ENCODE data around the gene PARD3. TPM values are rescaled to one million over a fixed set of nuclear protein-coding genes. Genes with fewer than 3 reads are reported as not detected.

Gene PARD3
- total RNA-seq, 4 donors from 2014 or later = 27.3 to 65.3 (median 55.6) TPM

- in situ Hi-C loops (cut with MboI; ENCODE audit: low pct_ligation_motif_present in 1 of 4, low pct_unique_long_range_greater_than_20kb in 1 of 4, low sequenced_read_pairs in 3 of 4) (no loop called here), intact Hi-C loops (cut with DNase I; ENCODE audit: low total_unique reads) (no loop called here)
- no peak overlapping the region for H3K27ac ChIP-seq
- H3K27me3 ChIP-seq = no peaks in the 10 kb centered on the region
- 68 to 72% methylated on average over 3 of the region's 3 CpGs for whole genome bisulfite sequencing, 2 donors (ENCODE audit: low coverage in 1 of 2)
- no peaks in the 10 kb centered on the region for H3K36me3 ChIP-seq
- no peaks in the 10 kb centered on the region for H3K9me3 ChIP-seq
- no peak for DNase-seq
- H3K4me3 ChIP-seq = no peak overlapping the region
- peaks cover 8 to 45% (median 29%) of the 10 kb centered on the region in 4 donors for H3K4me1 ChIP-seq
- TF ChIP-seq POLR2AphosphoS5 (IDR thresholded peaks at IDR 0.05) (no peak), CTCF (IDR thresholded peaks at IDR 0.05) (no peak), POLR2A (IDR thresholded peaks at IDR 0.05) (no peak), EP300 (IDR thresholded peaks at IDR 0.05; ENCODE audit: low read depth) (no peak)
Measured at GRCh38 chr10:34771106-34771505, 44.0 kb downstream of the PARD3 start.

- Histone ChIP-seq H3K9me3 (no peaks in the 10 kb centered on the region), H3K4me3 (no peak overlapping the region), H3K4me1 (peaks cover 15 to 54% (median 40%) of the 10 kb centered on the region in 4 donors), H3K36me3 (no peaks in the 10 kb centered on the region), H3K27ac (no peak overlapping the region), H3K27me3 (no peaks in the 10 kb centered on the region)
- no peak for TF ChIP-seq EP300 (IDR thresholded peaks at IDR 0.05; ENCODE audit: low read depth)
- TF ChIP-seq POLR2AphosphoS5 (IDR thresholded peaks at IDR 0.05) = no peak
- no peak for TF ChIP-seq CTCF (IDR thresholded peaks at IDR 0.05)
- TF ChIP-seq POLR2A (IDR thresholded peaks at IDR 0.05) = no peak
- intact Hi-C loops (cut with DNase I; ENCODE audit: low total_unique reads) (no loop called here), in situ Hi-C loops (cut with MboI; ENCODE audit: low pct_ligation_motif_present in 1 of 4, low pct_unique_long_range_greater_than_20kb in 1 of 4, low sequenced_read_pairs in 3 of 4) (no loop called here)
- no peak for DNase-seq
- WGBS, 2 donors (ENCODE audit: low coverage in 1 of 2) = 64 to 67% methylated on average over 2 of the region's 2 CpGs
Measured at GRCh38 chr10:34769899-34770298, 45.2 kb downstream of the PARD3 start.

- H3K4me1 ChIP-seq = peaks cover 19 to 59% (median 41%) of the 10 kb centered on the region in 4 donors
- no peaks in the 10 kb centered on the region for H3K27me3 ChIP-seq
- TF ChIP-seq EP300 (IDR thresholded peaks at IDR 0.05; ENCODE audit: low read depth) = no peak
- no peak for TF ChIP-seq CTCF (IDR thresholded peaks at IDR 0.05)
- TF ChIP-seq POLR2A (IDR thresholded peaks at IDR 0.05) = no peak
- TF ChIP-seq POLR2AphosphoS5 (IDR thresholded peaks at IDR 0.05) = no peak
- peak overlapping the region; percentile 47 to 63 (median 60) for H3K27ac ChIP-seq
- no peaks in the 10 kb centered on the region for H3K36me3 ChIP-seq
- no peak for DNase-seq
- 74% methylated on average over 8 of the region's 8 CpGs; no CpG with 5 or more reads in 1 of the 2 donors for WGBS, 2 donors (ENCODE audit: low coverage in 1 of 2)
- intact Hi-C loops (cut with DNase I; ENCODE audit: low total_unique reads) (no loop called here), in situ Hi-C loops (cut with MboI; ENCODE audit: low pct_ligation_motif_present in 1 of 4, low pct_unique_long_range_greater_than_20kb in 1 of 4, low sequenced_read_pairs in 3 of 4) (no loop called here)
- H3K9me3 ChIP-seq = no peaks in the 10 kb centered on the region
- H3K4me3 ChIP-seq = peak overlapping the region in 1 of 4 donors; percentile 21
Measured at GRCh38 chr10:34768972-34769330, 46.1 kb downstream of the PARD3 start.

GRCh38 chr10:34768261-34768971 lies 46.7 kb downstream of the PARD3 start:
- Histone ChIP-seq H3K27me3 (no peaks in the 10 kb centered on the region), H3K9me3 (no peaks in the 10 kb centered on the region), H3K27ac (peak overlapping the region; percentile 47 to 63 (median 60)), H3K4me3 (peak overlapping the region in 1 of 4 donors; percentile 21), H3K4me1 (peaks cover 19 to 57% (median 43%) of the 10 kb centered on the region in 4 donors), H3K36me3 (no peaks in the 10 kb centered on the region)
- 73 to 94% methylated on average over 8 to 15 of the region's 15 CpGs for WGBS, 2 donors (ENCODE audit: low coverage in 1 of 2)
- peak; percentile 86 for DNase-seq
- TF ChIP-seq EP300 (IDR thresholded peaks at IDR 0.05; ENCODE audit: low read depth) (no peak), POLR2AphosphoS5 (IDR thresholded peaks at IDR 0.05) (peak in 2 of 3 donors; percentile 34 to 47), CTCF (IDR thresholded peaks at IDR 0.05) (no peak), POLR2A (IDR thresholded peaks at IDR 0.05) (no peak)
- in situ Hi-C loops (cut with MboI; ENCODE audit: low pct_ligation_motif_present in 1 of 4, low pct_unique_long_range_greater_than_20kb in 1 of 4, low sequenced_read_pairs in 3 of 4) = no loop called here
- intact Hi-C loops (cut with DNase I; ENCODE audit: low total_unique reads) = no loop called here
